CD4-positive, alpha-beta T cell (primary cell): ENCODE results near the gene LRPAP1. TPM values are rescaled to one million over a fixed set of nuclear protein-coding genes. Genes with fewer than 3 reads are reported as not detected.

Source experiments
- ATAC-seq: fragments of 200-7000 bp; cut with Tn5 transposase; one replicate; pipeline ENCODE4 v1.10.0; 2022; ENCODE audit warnings: mild to moderate bottlenecking; ENCODE audit not compliant: poor library complexity
- CTCF ChIA-PET: fragments of 350-600 bp; sonication (Branson Sonifier 250); formaldehyde crosslinking; loops from one replicate; lab custom pipeline; 2021; ENCODE audit warnings: antibody characterized with exemption, inconsistent platforms; lab: Charles Lee
- POLR2A ChIA-PET: fragments of 350-600 bp; sonication (Branson Sonifier 250); formaldehyde crosslinking; loops from one replicate; lab custom pipeline; 2021; ENCODE audit warnings: antibody characterized with exemption, inconsistent platforms; lab: Charles Lee
- DNase-seq, 14 experiments: peaks; one replicate each; pipeline ENCODE4 v3.0.0-alpha.2; 2013 to 2020; ENCODE audit warnings: mixed read lengths in 2 of 14
- H3K27ac ChIP-seq, 2 donors: one replicate each; pipeline versions ENCODE4 v1.5.1 to v1.7.0; 2013; ENCODE audit warnings: low read length in 2 of 2, low read depth in 1 of 2, mild to moderate bottlenecking in 1 of 2
- H3K27me3 ChIP-seq, 2 experiments: 1 replicate in 1 of 2; 2 replicates in 1 of 2; pipeline versions ENCODE4 v1.6.1 to v1.7.0; 2013; ENCODE audit warnings: low read length in 2 of 2, control low read depth in 1 of 2, mild to moderate bottlenecking in 1 of 2, moderate library complexity in 1 of 2; ENCODE audit not compliant: insufficient read depth in 2 of 2, control insufficient read depth in 1 of 2
- H3K36me3 ChIP-seq: one replicate; pipeline ENCODE4 v1.6.1; 2013; ENCODE audit warnings: low read length, control low read depth; ENCODE audit not compliant: insufficient read depth
- H3K4me1 ChIP-seq: one replicate; pipeline ENCODE4 v1.6.1; 2013; ENCODE audit warnings: low read length, control low read depth; ENCODE audit not compliant: insufficient read depth
- H3K4me3 ChIP-seq: one replicate; pipeline ENCODE4 v1.5.1; 2013; ENCODE audit warnings: mild to moderate bottlenecking, low read length, moderate library complexity
- H3K9me3 ChIP-seq, 2 experiments: 1 replicate in 1 of 2; 2 replicates in 1 of 2; pipeline versions ENCODE4 v1.6.1 to v1.7.0; 2013; ENCODE audit warnings: low read length in 2 of 2, mild to moderate bottlenecking in 2 of 2, control low read depth in 1 of 2, moderate library complexity in 1 of 2; ENCODE audit not compliant: control insufficient read depth in 1 of 2, insufficient read depth in 1 of 2
- H3K27ac Mint-ChIP-seq: one replicate; pipeline ENCODE4 v1.8.0; 2020; ENCODE audit warnings: mixed read lengths
- H3K27me3 Mint-ChIP-seq: one replicate; pipeline ENCODE4 v1.8.0; 2021; ENCODE audit warnings: mixed read lengths
- H3K36me3 Mint-ChIP-seq: one replicate; pipeline ENCODE4 v1.8.0; 2021; ENCODE audit warnings: low read depth, mixed read lengths
- H3K4me1 Mint-ChIP-seq: one replicate; pipeline ENCODE4 v1.8.0; 2021; ENCODE audit warnings: low read depth, mixed read lengths
- H3K4me3 Mint-ChIP-seq: one replicate; pipeline ENCODE4 v1.8.0; 2020; ENCODE audit warnings: mild to moderate bottlenecking, mixed read lengths
- H3K9me3 Mint-ChIP-seq: one replicate; pipeline ENCODE4 v1.8.0; 2020; ENCODE audit warnings: mixed read lengths
- CTCF ChIP-seq: fragments of 200-600 bp; IDR thresholded peaks from one replicate; pipeline ENCODE4 v1.8.0; 2022; ENCODE audit warnings: antibody characterized with exemption, mild to moderate bottlenecking
- intact Hi-C, 2 experiments: fragments of 100-400 bp; cut with DNase I in 1 of 2; cut with micrococcal nuclease in 1 of 2; formaldehyde crosslinking; loops; one replicate each; pipeline versions ENCODE4 v1.15.1 to v1.9.0; 2023 to 2025; cut with DNase I, micrococcal nuclease
- total RNA-seq, 174 experiments: library from RNA in 2 of 174; stranded (reverse) in 2 of 174; gene quantifications; one replicate each; pipeline ENCODE4 v1.2.3 and lab custom pipeline; 2021 to 2026

LRPAP1 gene
- total RNA-seq, 2 experiments from 2014 or later = 84.2 to 88.0 TPM

- POLR2A ChIA-PET = no interaction called here
- no peaks in the 10 kb centered on the region for H3K27me3 Mint-ChIP-seq
Observed at GRCh38 chr4:3532751-3533422, 665 bp upstream of the LRPAP1 start.

GRCh38 chr4:3531318-3531878 is 824 bp downstream of the LRPAP1 start:
- Histone ChIP-seq H3K4me3 (peak overlapping the region; percentile 85), H3K9me3 (peaks cover 0 to 8% of the 10 kb centered on the region in 2 experiments), H3K27me3 (no peaks in the 10 kb centered on the region), H3K27ac (no peak overlapping the region), H3K4me1 (peaks cover 54% of the 10 kb centered on the region), H3K36me3 (peaks cover 23% of the 10 kb centered on the region)
- no peaks in the 10 kb centered on the region for H3K27me3 Mint-ChIP-seq
- peaks cover 35% of the 10 kb centered on the region for H3K36me3 Mint-ChIP-seq
- peak overlapping the region; percentile 100 for H3K4me3 Mint-ChIP-seq
- DNase-seq (peak in 1 of 14 experiments; percentile 4), ATAC-seq (no peak)
- ChIA-PET POLR2A (interaction anchor here (0.6 kb wide), 1 partner anchor 1038 kb away, joined by 4 read pairs; no protein-coding TSS in a partner anchor), CTCF (no interaction called here)
- TF ChIP-seq CTCF = no peak
- no peaks in the 10 kb centered on the region for H3K9me3 Mint-ChIP-seq
- intact Hi-C loops = loop anchor here in 1 of 2 experiments (5.0 to 10.0 kb wide), 3 partner anchors 426 to 1287 kb away; partner anchors contain the start of genes FAM193A, HAUS3 and POLN
- H3K4me1 Mint-ChIP-seq = peaks cover 43% of the 10 kb centered on the region
- peak overlapping the region; percentile 18 for H3K27ac Mint-ChIP-seq

More at GRCh38 chr4:3532751-3533422, 665 bp upstream of the LRPAP1 start:
- H3K9me3 Mint-ChIP-seq = no peaks in the 10 kb centered on the region
- Histone ChIP-seq H3K27ac (no peak overlapping the region), H3K9me3 (peaks cover 0 to 10% of the 10 kb centered on the region in 2 experiments), H3K4me1 (peaks cover 45% of the 10 kb centered on the region), H3K4me3 (peak overlapping the region; percentile 85), H3K27me3 (no peaks in the 10 kb centered on the region), H3K36me3 (peaks cover 20% of the 10 kb centered on the region)
- H3K27ac Mint-ChIP-seq = peak overlapping the region; percentile 94
- H3K4me1 Mint-ChIP-seq = peaks cover 33% of the 10 kb centered on the region
- H3K4me3 Mint-ChIP-seq = peak overlapping the region; percentile 100
- ATAC-seq = no peak
- DNase-seq = no peak
- CTCF ChIA-PET = no interaction called here
- H3K36me3 Mint-ChIP-seq = peaks cover 25% of the 10 kb centered on the region
- intact Hi-C loops = loop anchor here in 1 of 2 experiments (5.0 to 10.0 kb wide), 3 partner anchors 424 to 1288 kb away; partner anchors contain the start of genes FAM193A, HAUS3 and POLN
- no peak for TF ChIP-seq CTCF

- ChIA-PET POLR2A (no interaction called here), CTCF (no interaction called here)
- H3K9me3 Mint-ChIP-seq = no peaks in the 10 kb centered on the region
- peaks cover 44% of the 10 kb centered on the region for H3K4me1 Mint-ChIP-seq
- Histone ChIP-seq H3K4me3 (peak overlapping the region; percentile 85), H3K36me3 (peaks cover 27% of the 10 kb centered on the region), H3K27ac (no peak overlapping the region), H3K4me1 (peaks cover 54% of the 10 kb centered on the region), H3K9me3 (peaks cover 0 to 2% of the 10 kb centered on the region in 2 experiments), H3K27me3 (no peaks in the 10 kb centered on the region)
- peak overlapping the region; percentile 100 for H3K4me3 Mint-ChIP-seq
- no peak overlapping the region for H3K27ac Mint-ChIP-seq
- no peaks in the 10 kb centered on the region for H3K27me3 Mint-ChIP-seq
- H3K36me3 Mint-ChIP-seq = peaks cover 40% of the 10 kb centered on the region
- TF ChIP-seq CTCF = no peak
- no peak for ATAC-seq
- intact Hi-C loops = loop anchor here in 1 of 2 experiments (5.0 to 10.0 kb wide), 3 partner anchors 427 to 1286 kb away; partner anchors contain the start of genes FAM193A, HAUS3 and POLN
- DNase-seq = peak in 2 of 14 experiments; percentile 10 to 25
Observed at GRCh38 chr4:3530663-3531254, 1.5 kb downstream of the LRPAP1 start.
